ENCODE measurements around the gene AFG3L2. TPM values are rescaled to one million over a fixed set of nuclear protein-coding genes. Genes with fewer than 3 reads are reported as not detected.

AFG3L2 gene
- total and polyA plus RNA-seq, 9 of the 15 experiments (the other 6 are each of a cell fraction or from before 2014, with no cell fraction given): 24.1 to 109 (median 84.0) TPM

- TF ChIP-seq ZSCAN32 (CRISPR knock-in tag; IDR thresholded peaks at IDR 0.05) (no peak), AFF1 (IDR thresholded peaks at IDR 0.05; ENCODE audit: low read depth in 1 of 2, partially characterized antibody in 2 of 2) (peak in 1 of 2 experiments; percentile 23), ZNF77 (CRISPR knock-in tag; IDR thresholded peaks at IDR 0.05) (no peak), POLR2AphosphoS5 (IDR thresholded peaks at IDR 0.05; ENCODE audit: control insufficient read depth, insufficient read depth, low read depth, low read length) (peak; percentile 91), DACH1 (IDR thresholded peaks at IDR 0.05; ENCODE audit: partially characterized antibody) (peak; percentile 35), JUND (IDR thresholded peaks at IDR 0.05; ENCODE audit: borderline replicate concordance, low read depth, low read length) (peak; percentile 42; the same call in 1 of the 2 replicates), JUND (tag; IDR thresholded peaks at IDR 0.05; ENCODE audit: borderline replicate concordance, low read depth, low read length) (peak; percentile 51; the same call in 1 of the 3 replicates), ETS1 (conservative IDR thresholded peaks at IDR 0.05; ENCODE audit: control insufficient read depth, low read depth, low read length) (0 out of 2 replicates have a peak, but pooled peaks have one; percentile 18), TCF7 (IDR thresholded peaks at IDR 0.05; ENCODE audit: borderline replicate concordance) (no peak), TEAD4 (IDR thresholded peaks at IDR 0.05; ENCODE audit: low read length) (peak; percentile 88), TEAD4 (CRISPR knock-in tag; IDR thresholded peaks at IDR 0.05; ENCODE audit: borderline replicate concordance) (peak; percentile 45; the same call in 1 of the 2 replicates), ZNF431 (CRISPR knock-in tag; IDR thresholded peaks at IDR 0.05) (0 out of 2 replicates have a peak, but pooled peaks have one; percentile 44), ZKSCAN8 (CRISPR knock-in tag; IDR thresholded peaks at IDR 0.05) (peak; percentile 53; the same call in 1 of the 2 replicates), SMAD4 (CRISPR knock-in tag; conservative IDR thresholded peaks at IDR 0.05) (peak; percentile 87), EP300 (IDR thresholded peaks at IDR 0.05; ENCODE audit: low read length) (peak; percentile 82), CBFA2T2 (conservative IDR thresholded peaks at IDR 0.05) (peak; percentile 94), E2F6 (IDR thresholded peaks at IDR 0.05; ENCODE audit: borderline replicate concordance in 1 of 2, extremely low read depth in 1 of 2, insufficient read depth in 1 of 2, insufficient read length in 1 of 2, low read depth in 1 of 2, low read length in 1 of 2, poor library complexity in 1 of 2, severe bottlenecking in 1 of 2) (peak; percentile 46 to 86), LEF1 (IDR thresholded peaks at IDR 0.05) (peak; percentile 79), ZNF740 (CRISPR knock-in tag; IDR thresholded peaks at IDR 0.05) (no peak), ZNF740 (tag; IDR thresholded peaks at IDR 0.05) (0 out of 4 replicates have a peak, but pooled peaks of 1 of the 2 experiments have one; percentile 54)
Observed at GRCh38 chr18:12302391-12303147, 74.5 kb downstream of the AFG3L2 start (continued).
